H1 (cell line): ENCODE data around the gene OR10AD1. TPM values are rescaled to one million over a fixed set of nuclear protein-coding genes. Genes with fewer than 3 reads are reported as not detected.

Experiments used
- ATF2 ChIP-seq: IDR thresholded peaks from 2 replicates; pipeline ENCODE4 v1.6.1; 2012; ENCODE audit warnings: low read length, inconsistent platforms
- BRCA1 ChIP-seq: IDR thresholded peaks from 2 replicates; pipeline ENCODE4 v1.6.1; 2012; ENCODE audit warnings: low read depth, low read length, improper control_type of control experiment
- CHD1 ChIP-seq: IDR thresholded peaks from 2 replicates; pipeline ENCODE4 v1.6.1; 2012; ENCODE audit warnings: low read depth, low read length, improper control_type of control experiment
- CTBP2 ChIP-seq: IDR thresholded peaks from 2 replicates; pipeline ENCODE4 v1.7.0; 2011; ENCODE audit warnings: borderline replicate concordance, mild to moderate bottlenecking, moderate library complexity, mixed read lengths, low read length; ENCODE audit not compliant: insufficient read depth, insufficient read length
- CTCF ChIP-seq, 3 experiments: IDR thresholded peaks; 1 replicate in 2 of 3; 2 replicates in 1 of 3; pipeline versions ENCODE4 v1.5.1 to v1.6.1; 2011; ENCODE audit warnings: low read length in 3 of 3, mild to moderate bottlenecking in 3 of 3, inconsistent platforms in 2 of 3, low read depth in 1 of 3, moderate library complexity in 1 of 3; ENCODE audit not compliant: insufficient read depth in 1 of 3; ENCODE audit errors: control extremely low read depth in 1 of 3
- FOSL1 ChIP-seq: IDR thresholded peaks from 2 replicates; pipeline ENCODE4 v1.6.1; 2011; ENCODE audit warnings: mild to moderate bottlenecking, low read depth, low read length, moderate library complexity; ENCODE audit not compliant: insufficient read depth
- KDM5A ChIP-seq: fragments of 200-600 bp; IDR thresholded peaks from 2 replicates; pipeline ENCODE4 v1.7.1; 2012; ENCODE audit warnings: mild to moderate bottlenecking, low read length, inconsistent platforms, mixed read lengths
- NANOG ChIP-seq: IDR thresholded peaks from 2 replicates; pipeline ENCODE4 v1.6.1; 2011; ENCODE audit warnings: low read length, low read depth, mild to moderate bottlenecking, inconsistent platforms; ENCODE audit not compliant: insufficient read depth, poor library complexity, severe bottlenecking
- PHF8 ChIP-seq: fragments of 200-600 bp; sonication (generic); conservative IDR thresholded peaks from 2 replicates; pipeline ENCODE4 v1.7.1; 2012; ENCODE audit warnings: low read depth, mild to moderate bottlenecking, inconsistent platforms, low read length, moderate library complexity
- RAD21 ChIP-seq, 2 experiments: IDR thresholded peaks in 1 of 2; conservative IDR thresholded peaks in 1 of 2; 2 replicates each; pipeline ENCODE4 v1.6.1; 2011; ENCODE audit warnings: low read depth in 2 of 2, low read length in 2 of 2, improper control_type of control experiment in 1 of 2, inconsistent platforms in 1 of 2, mild to moderate bottlenecking in 1 of 2, moderate library complexity in 1 of 2
- RFX5 ChIP-seq: IDR thresholded peaks from 2 replicates; pipeline ENCODE4 v1.6.1; 2011; ENCODE audit warnings: low read depth, low read length, improper control_type of control experiment, borderline replicate concordance
- SIRT6 ChIP-seq: IDR thresholded peaks from one replicate; pipeline ENCODE4 v1.7.1; 2012; ENCODE audit warnings: low read length, inconsistent platforms
- SP1 ChIP-seq: IDR thresholded peaks from 2 replicates; pipeline ENCODE4 v1.6.1; 2011; ENCODE audit warnings: low read depth, low read length
- SP2 ChIP-seq: IDR thresholded peaks from 2 replicates; pipeline ENCODE4 v1.6.1; 2012; ENCODE audit warnings: mild to moderate bottlenecking, low read length, inconsistent platforms
- TAF1 ChIP-seq: IDR thresholded peaks from 2 replicates; pipeline ENCODE4 v1.6.1; 2011; ENCODE audit warnings: mild to moderate bottlenecking, low read depth, low read length
- TBP ChIP-seq: IDR thresholded peaks from 2 replicates; pipeline ENCODE4 v1.6.1; 2011; ENCODE audit warnings: low read depth, low read length, improper control_type of control experiment
- TEAD4 ChIP-seq: IDR thresholded peaks from 2 replicates; pipeline ENCODE4 v1.6.1; 2012; ENCODE audit warnings: low read depth, low read length, inconsistent platforms, mixed read lengths
- YY1 ChIP-seq: IDR thresholded peaks from 2 replicates; pipeline ENCODE4 v1.6.1; 2011; ENCODE audit warnings: low read depth, mild to moderate bottlenecking, low read length
- ZNF274 ChIP-seq: IDR thresholded peaks from 2 replicates; pipeline ENCODE4 v1.7.0; 2012; ENCODE audit warnings: low read length, borderline replicate concordance; ENCODE audit errors: extremely low read depth
- polyA plus RNA-seq, 7 experiments: library from polyadenylated mRNA; depleted of rRNA in 3 of 7; stranded (reverse) in 5 of 7; unstranded in 2 of 7; fragments of >200 nt in 5 of 7; fragments of 200-250 nt in 2 of 7; gene quantifications; 1 replicate in 5 of 7; 2 replicates in 1 of 7; 4 replicates in 1 of 7; pipeline versions ENCODE4 v1.2.1 to v1.2.3, GENCODE V29; 2011 to 2013; ENCODE audit warnings: missing spikeins in 2 of 7, mixed read lengths in 2 of 7
- total RNA-seq: library from RNA; stranded (reverse); fragmentation: NEBNext Ultra II Directional; extraction: Animal tissue kit (Norgen Biotek cat#: 25700); gene quantifications from 2 replicates; pipeline ENCODE4 v1.2.1, GENCODE V29; 2021

Gene OR10AD1
- total and polyA plus RNA-seq, 2 of the 8 experiments (the other 6 are each of a cell fraction or from before 2014, with no cell fraction given) = not detected

GRCh38 chr12:48157018-48157888 is 45.8 kb downstream of the OR10AD1 start, which contains the start of gene ASB8 (continued):
- TF ChIP-seq SP1 (no peak), CTBP2 (peak; percentile 80), RFX5 (no peak), NANOG (peak; percentile 72), ZNF274 (no peak), ATF2 (no peak), TEAD4 (no peak), SP2 (no peak), PHF8 (0 out of 2 replicates have a peak, but pooled peaks have one; percentile 53), SIRT6 (no peak), CTCF (IDR thresholded peaks at IDR 0.05; ENCODE audit: control extremely low read depth in 1 of 3, insufficient read depth in 1 of 3, low read depth in 1 of 3, low read length in 3 of 3) (peak; percentile 44 to 60 (median 46)), RAD21 (IDR thresholded peaks at IDR 0.05 in 1 of 2, conservative IDR thresholded peaks at IDR 0.05 in 1 of 2; ENCODE audit: low read depth in 2 of 2, low read length in 2 of 2) (peak; percentile 22 to 40; a peak in 3 of 4 replicates), TBP (peak; percentile 70), BRCA1 (no peak), KDM5A (no peak), YY1 (no peak; the same call in 1 of the 2 replicates), TAF1 (peak; percentile 78), CHD1 (no peak), FOSL1 (no peak)
